Lower lobe of right lung (tissue), 2 donors: Measurements from ENCODE around the gene AXDND1. TPM values are rescaled to one million over a fixed set of nuclear protein-coding genes. Genes with fewer than 3 reads are reported as not detected.

ENCODE experiments used
- ATAC-seq, 2 donors: fragments of 200-7000 bp; cut with Tn5 transposase; one replicate each; pipeline ENCODE4 v1.9.1; 2020 to 2022; ENCODE audit warnings: mild to moderate bottlenecking in 2 of 2, moderate library complexity in 2 of 2
- DNase-seq: peaks from one replicate; pipeline ENCODE4 v3.0.0-alpha.2; 2020
- H3K27ac ChIP-seq: fragments of 200-600 bp; one replicate; pipeline ENCODE4 v1.8.0; 2022
- H3K27me3 ChIP-seq: fragments of 200-600 bp; one replicate; pipeline ENCODE4 v1.8.0; 2022; ENCODE audit warnings: low read depth
- H3K36me3 ChIP-seq: fragments of 200-600 bp; one replicate; pipeline ENCODE4 v1.8.0; 2022; ENCODE audit warnings: mild to moderate bottlenecking
- H3K4me1 ChIP-seq: fragments of 200-600 bp; one replicate; pipeline ENCODE4 v1.8.0; 2022
- H3K4me3 ChIP-seq: fragments of 200-600 bp; one replicate; pipeline ENCODE4 v1.8.0; 2022; ENCODE audit warnings: mild to moderate bottlenecking
- H3K9me3 ChIP-seq: fragments of 200-600 bp; one replicate; pipeline ENCODE4 v1.8.0; 2022
- CTCF ChIP-seq: fragments of 200-600 bp; IDR thresholded peaks from one replicate; pipeline ENCODE4 v1.8.0; 2022; ENCODE audit warnings: antibody characterized with exemption, mild to moderate bottlenecking
- intact Hi-C: fragments of 100-400 bp; cut with DNase I; formaldehyde crosslinking; loops from one replicate; pipeline ENCODE4 v1.11.0; 2022
- total RNA-seq: library from RNA; stranded (reverse); fragmentation: NEBNext Ultra II Directional; extraction: Animal tissue kit (Norgen Biotek cat#: 25700); gene quantifications from one replicate; pipeline ENCODE4 v1.2.1, GENCODE V29; 2021
- donor health status: DM: no; HTN: yes; CAD: no; lungs with severe emphysema.

AXDND1 gene
- total RNA-seq, 1 donor from 2014 or later = 0.59 TPM

- ATAC-seq = no peak
- no peak for DNase-seq
- H3K36me3 ChIP-seq = no peaks in the 10 kb centered on the region
- H3K27ac ChIP-seq = no peak overlapping the region
- H3K4me1 ChIP-seq = no peaks in the 10 kb centered on the region
- no peaks in the 10 kb centered on the region for H3K9me3 ChIP-seq
- no peak overlapping the region for H3K4me3 ChIP-seq
- TF ChIP-seq CTCF = no peak
- intact Hi-C loops = no loop called here
- H3K27me3 ChIP-seq = no peaks in the 10 kb centered on the region
Observed at GRCh38 chr1:179549368-179549700, 183.6 kb downstream of the AXDND1 start.

- H3K4me1 ChIP-seq = no peaks in the 10 kb centered on the region
- DNase-seq (no peak), ATAC-seq (no peak)
- H3K4me3 ChIP-seq = no peak overlapping the region
- no peak overlapping the region for H3K27ac ChIP-seq
- H3K9me3 ChIP-seq = no peaks in the 10 kb centered on the region
- no peaks in the 10 kb centered on the region for H3K27me3 ChIP-seq
- no peaks in the 10 kb centered on the region for H3K36me3 ChIP-seq
- intact Hi-C loops = no loop called here
- no peak for TF ChIP-seq CTCF
Observed at GRCh38 chr1:179550746-179551682, 185.2 kb downstream of the AXDND1 start.

GRCh38 chr1:179554427-179554826 lies 188.7 kb downstream of the AXDND1 start:
- H3K27ac ChIP-seq = no peak overlapping the region
- DNase-seq (no peak), ATAC-seq (no peak)
- H3K9me3 ChIP-seq = no peaks in the 10 kb centered on the region
- intact Hi-C loops = no loop called here
- no peaks in the 10 kb centered on the region for H3K4me1 ChIP-seq
- no peak for TF ChIP-seq CTCF
- H3K36me3 ChIP-seq = no peaks in the 10 kb centered on the region
- no peak overlapping the region for H3K4me3 ChIP-seq
- H3K27me3 ChIP-seq = no peaks in the 10 kb centered on the region

GRCh38 chr1:179558078-179558477 lies 192.3 kb downstream of the AXDND1 start:
- Histone ChIP-seq H3K9me3 (no peaks in the 10 kb centered on the region), H3K4me1 (no peaks in the 10 kb centered on the region), H3K27ac (no peak overlapping the region), H3K4me3 (no peak overlapping the region), H3K27me3 (no peaks in the 10 kb centered on the region), H3K36me3 (no peaks in the 10 kb centered on the region)
- DNase-seq = no peak
- ATAC-seq = no peak
- TF ChIP-seq CTCF = no peak
- intact Hi-C loops = no loop called here

GRCh38 chr1:179575497-179576314 lies 209.9 kb downstream of the AXDND1 start, which contains the start of gene NPHS2:
Gene NPHS2, minus strand, starts transcription at chr1:179575948. Its CDS starts 84 bp downstream, at chr1:179575864.
- Histone ChIP-seq H3K4me3 (no peak within 1 kb of the TSS), H3K4me1 (no peaks in the 10 kb centered on the region), H3K9me3 (no peaks in the 10 kb centered on the region), H3K27ac (no peak within 1 kb of the TSS), H3K27me3 (peaks cover 49% of the 10 kb centered on the region), H3K36me3 (no peaks in the 10 kb centered on the region)
- no peak for DNase-seq
- intact Hi-C loops = no loop called here
- no peak for TF ChIP-seq CTCF
- ATAC-seq = peak in 1 of 2 donors; percentile 19
